Calu3 (cell line): ENCODE data around the gene NAALADL2. TPM values are rescaled to one million over a fixed set of nuclear protein-coding genes. Genes with fewer than 3 reads are reported as not detected.

Experiments
- BruUV-seq: library from RNA; stranded (reverse); fragments of 400-500 nt; replicated peaks from 2 replicates; lab custom pipeline; 2021; lab: Mats Ljungman, UMichigan
- CTCF ChIA-PET: fragments of 300-600 bp; sonication (Branson Sonifier 250); formaldehyde crosslinking; loops from one replicate; lab custom pipeline; 2022; ENCODE audit warnings: antibody characterized with exemption; lab: Charles Lee
- DNase-seq: peaks from one replicate; pipeline ENCODE4 v3.0.0; 2022
- H3K27ac Mint-ChIP-seq: one replicate; pipeline ENCODE4 v1.8.0; 2022; ENCODE audit warnings: mixed read lengths; ENCODE audit not compliant: unreplicated experiment
- H3K27me3 Mint-ChIP-seq: one replicate; pipeline ENCODE4 v1.8.0; 2022; ENCODE audit warnings: mixed read lengths; ENCODE audit not compliant: unreplicated experiment
- H3K36me3 Mint-ChIP-seq: one replicate; pipeline ENCODE4 v1.8.0; 2022; ENCODE audit warnings: mild to moderate bottlenecking, moderate library complexity, mixed read lengths; ENCODE audit not compliant: insufficient read depth, unreplicated experiment
- H3K4me1 Mint-ChIP-seq: one replicate; pipeline ENCODE4 v1.8.0; 2022; ENCODE audit warnings: mild to moderate bottlenecking, low read depth, mixed read lengths; ENCODE audit not compliant: unreplicated experiment
- H3K4me3 Mint-ChIP-seq: one replicate; pipeline ENCODE4 v1.8.0; 2022; ENCODE audit warnings: mild to moderate bottlenecking, low read depth, moderate library complexity, mixed read lengths; ENCODE audit not compliant: unreplicated experiment
- H3K9me3 Mint-ChIP-seq: one replicate; pipeline ENCODE4 v1.8.0; 2022; ENCODE audit warnings: low read depth, mixed read lengths; ENCODE audit not compliant: unreplicated experiment
- CTCF ChIP-seq: fragments of 200-600 bp; IDR thresholded peaks from one replicate; pipeline ENCODE4 v1.8.0; 2022; ENCODE audit warnings: antibody characterized with exemption; ENCODE audit not compliant: unreplicated experiment
- intact Hi-C: fragments of 100-400 bp; cut with micrococcal nuclease; formaldehyde crosslinking; loops from one replicate; pipeline ENCODE4 v1.10.0; 2022; ENCODE audit not compliant: unreplicated experiment
- total RNA-seq: library from RNA; stranded (reverse); gene quantifications from 2 replicates; pipeline ENCODE4 v1.2.3, GENCODE V29; 2022

NAALADL2 gene
- total RNA-seq, 1 experiment from 2014 or later = 36.9 TPM

GRCh38 chr3:174907628-174908407 lies 48.7 kb downstream of the NAALADL2 start:
- DNase-seq = no peak
- TF ChIP-seq CTCF = no peak
- BruUV-seq = no TSS peak
- H3K27me3 Mint-ChIP-seq = no peaks in the 10 kb centered on the region
- CTCF ChIA-PET = no interaction called here
- H3K36me3 Mint-ChIP-seq = no peaks in the 10 kb centered on the region
- intact Hi-C loops = no loop called here
- no peak overlapping the region for H3K4me3 Mint-ChIP-seq
- no peaks in the 10 kb centered on the region for H3K9me3 Mint-ChIP-seq
- H3K27ac Mint-ChIP-seq = no peak overlapping the region
- H3K4me1 Mint-ChIP-seq = no peaks in the 10 kb centered on the region

- no peaks in the 10 kb centered on the region for H3K4me1 Mint-ChIP-seq
- H3K27ac Mint-ChIP-seq = no peak overlapping the region
- TF ChIP-seq CTCF = no peak
- H3K36me3 Mint-ChIP-seq = no peaks in the 10 kb centered on the region
- no peaks in the 10 kb centered on the region for H3K27me3 Mint-ChIP-seq
- DNase-seq = no peak
- BruUV-seq = no TSS peak
- intact Hi-C loops = no loop called here
- CTCF ChIA-PET = no interaction called here
- H3K4me3 Mint-ChIP-seq = no peak overlapping the region
- no peaks in the 10 kb centered on the region for H3K9me3 Mint-ChIP-seq
These were observed 72.6 kb downstream of the NAALADL2 start for GRCh38 chr3:174931473-174932353.

- BruUV-seq = no TSS peak
- no peaks in the 10 kb centered on the region for H3K36me3 Mint-ChIP-seq
- no peak overlapping the region for H3K27ac Mint-ChIP-seq
- no peak overlapping the region for H3K4me3 Mint-ChIP-seq
- H3K27me3 Mint-ChIP-seq = no peaks in the 10 kb centered on the region
- DNase-seq = no peak
- intact Hi-C loops = no loop called here
- no peak for TF ChIP-seq CTCF
- no peaks in the 10 kb centered on the region for H3K4me1 Mint-ChIP-seq
- CTCF ChIA-PET = interaction anchor here (0.6 kb wide), 1 partner anchor 394 kb away, joined by 3 read pairs; no protein-coding TSS in a partner anchor
- H3K9me3 Mint-ChIP-seq = peaks cover 7% of the 10 kb centered on the region
These were observed 77.5 kb downstream of the NAALADL2 start for GRCh38 chr3:174936590-174936989.

GRCh38 chr3:174937478-174937877 lies 78.3 kb downstream of the NAALADL2 start:
- no peak overlapping the region for H3K4me3 Mint-ChIP-seq
- intact Hi-C loops = no loop called here
- no peak for DNase-seq
- no peaks in the 10 kb centered on the region for H3K36me3 Mint-ChIP-seq
- TF ChIP-seq CTCF = no peak
- H3K27me3 Mint-ChIP-seq = no peaks in the 10 kb centered on the region
- CTCF ChIA-PET = interaction anchor here (0.6 to 1.0 kb wide), 2 partner anchors 76 to 123 kb away, joined by 3 read pairs; no protein-coding TSS in a partner anchor
- BruUV-seq = no TSS peak
- H3K27ac Mint-ChIP-seq = no peak overlapping the region
- peaks cover 7% of the 10 kb centered on the region for H3K9me3 Mint-ChIP-seq
- no peaks in the 10 kb centered on the region for H3K4me1 Mint-ChIP-seq
